Lower leg skin (tissue), 4 donors: ENCODE measurements around the gene FAM131A. TPM values are rescaled to one million over a fixed set of nuclear protein-coding genes. Genes with fewer than 3 reads are reported as not detected.

ENCODE experiments used
- DNase-seq, 2 donors: peaks; one replicate each; pipeline ENCODE4 v3.0.0-alpha.2; 2019; ENCODE audit warnings: low spot score in 2 of 2
- H3K4me3 ChIP-seq: fragments of 200-600 bp; sonication (generic); 2 replicates; pipeline ENCODE4 v1.5.1; 2017; ENCODE audit warnings: mild to moderate bottlenecking, low read depth; ENCODE audit not compliant: poor library complexity, severe bottlenecking
- CTCF ChIP-seq, 3 donors: fragments of 450-650 bp; IDR thresholded peaks; one replicate each; pipeline ENCODE4 v1.5.1; 2016; ENCODE audit warnings: antibody characterized with exemption in 3 of 3, mild to moderate bottlenecking in 3 of 3, moderate library complexity in 2 of 3
- POLR2A ChIP-seq, 2 donors: fragments of 450-650 bp; IDR thresholded peaks; one replicate each; pipeline ENCODE4 v1.6.1; 2016 to 2017; ENCODE audit warnings: antibody characterized with exemption in 2 of 2, mild to moderate bottlenecking in 1 of 2, moderate library complexity in 1 of 2
- WGBS, 2 donors: methylation state at CpG; one replicate each; pipeline ENCODE4 v1.1.5; 2018; 5-methylcytosine and 5-hydroxymethylcytosine counted together
- intact Hi-C: fragments of 100-400 bp; cut with DNase I; formaldehyde crosslinking; loops from one replicate; pipeline ENCODE4 v1.15.0; 2023; ENCODE audit warnings: low total_unique reads
- total RNA-seq, 4 donors: library from RNA; depleted of rRNA; stranded (reverse); fragments of >200 nt; gene quantifications; one replicate each; pipeline ENCODE4 v1.1.0, GENCODE V29; 2016

The FAM131A gene
- total RNA-seq, 4 donors from 2014 or later = 60.3 to 81.7 (median 66.9) TPM

GRCh38 chr3:184384342-184384741, 46.9 kb downstream of the FAM131A start:
- TF ChIP-seq CTCF (IDR thresholded peaks at IDR 0.05) = no peak
- TF ChIP-seq POLR2A (IDR thresholded peaks at IDR 0.05) = no peak
- 82 to 87% methylated on average over 9 of the region's 9 CpGs for WGBS, 2 donors
- intact Hi-C loops = no loop called here
- no peak overlapping the region for H3K4me3 ChIP-seq
- DNase-seq = no peak

- no peak overlapping the region for H3K4me3 ChIP-seq
- DNase-seq = no peak
- 95% methylated on average over 8 of the region's 8 CpGs for WGBS, 2 donors
- TF ChIP-seq POLR2A (IDR thresholded peaks at IDR 0.05) (no peak), CTCF (IDR thresholded peaks at IDR 0.05) (no peak)
- intact Hi-C loops = no loop called here
These were observed 47.5 kb downstream of the FAM131A start for GRCh38 chr3:184384856-184385422.

GRCh38 chr3:184386047-184386806, 48.8 kb downstream of the FAM131A start:
- TF ChIP-seq POLR2A (IDR thresholded peaks at IDR 0.05) = no peak
- no peak for TF ChIP-seq CTCF (IDR thresholded peaks at IDR 0.05)
- WGBS, 2 donors = 63 to 76% methylated on average over 13 to 18 of the region's 37 CpGs
- intact Hi-C loops = no loop called here
- H3K4me3 ChIP-seq = no peak overlapping the region
- DNase-seq = no peak

- TF ChIP-seq POLR2A (IDR thresholded peaks at IDR 0.05) (no peak), CTCF (IDR thresholded peaks at IDR 0.05) (no peak)
- intact Hi-C loops = no loop called here
- no peak overlapping the region for H3K4me3 ChIP-seq
- WGBS, 2 donors = 91 to 94% methylated on average over 12 of the region's 12 CpGs
- no peak for DNase-seq
These were observed 49.8 kb downstream of the FAM131A start for GRCh38 chr3:184387174-184387714.

- no peak overlapping the region for H3K4me3 ChIP-seq
- 75 to 77% methylated on average over 8 of the region's 8 CpGs for WGBS, 2 donors
- TF ChIP-seq POLR2A (IDR thresholded peaks at IDR 0.05) (no peak), CTCF (IDR thresholded peaks at IDR 0.05) (no peak)
- intact Hi-C loops = no loop called here
- DNase-seq = no peak
These were observed 51.0 kb downstream of the FAM131A start for GRCh38 chr3:184388164-184388935.
